ENCODE measurements around the gene ARAP2.

The ARAP2 gene

DNA sequence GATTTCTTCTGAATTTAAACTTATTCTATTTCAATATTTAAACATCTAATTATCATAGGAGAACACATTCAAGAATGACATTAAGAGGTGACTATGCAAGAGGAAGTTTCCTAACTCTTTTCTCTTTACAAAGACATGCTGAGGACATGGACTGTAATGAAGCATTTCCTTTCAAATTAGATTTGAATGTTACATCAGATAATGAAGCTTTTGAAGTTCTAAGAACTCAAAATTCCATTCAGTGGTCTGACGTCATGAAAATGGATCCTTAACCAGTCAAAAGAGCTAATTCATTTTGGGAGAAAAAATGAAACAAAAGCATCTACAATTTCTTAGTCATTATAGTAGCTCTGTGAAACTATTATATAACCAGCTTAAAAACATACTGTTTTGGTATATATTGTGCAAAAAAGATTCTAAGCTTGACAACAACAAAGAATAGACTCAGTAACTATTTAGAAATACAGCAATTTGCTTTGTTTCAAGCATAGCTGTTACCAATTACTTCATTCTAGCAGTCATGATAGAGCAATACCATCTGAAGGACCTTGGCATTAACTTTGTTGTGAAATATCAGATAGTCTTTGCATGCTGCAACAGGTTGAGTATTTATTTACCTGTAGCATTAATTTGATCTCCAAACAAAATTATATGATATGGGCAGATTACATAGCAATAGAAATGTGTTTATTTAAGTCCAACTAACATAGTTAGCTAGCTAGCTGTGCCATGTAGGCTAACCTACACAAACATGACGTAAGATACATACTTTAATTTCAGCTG lies 23.4 kb upstream of the ARAP2 start:
- no peaks in the 10 kb centered on the region for H3K79me1 ChIP-seq (ENCODE audit: low read depth, low read length)
- H3K23ac ChIP-seq (ENCODE audit: low read depth, low read length, poor library complexity): no peak overlapping the region
- H3K14ac ChIP-seq (ENCODE audit: low read length): no peak overlapping the region
- no peak overlapping the region for H2BK15ac ChIP-seq (ENCODE audit: low read length)
- H3K4ac ChIP-seq (ENCODE audit: low read length): no peak overlapping the region
- no peaks in the 10 kb centered on the region for H3K27me3 ChIP-seq (ENCODE audit: control insufficient read depth in 3 of 3, insufficient read depth in 3 of 3, low read depth in 1 of 3, low read length in 3 of 3)
- no peaks in the 10 kb centered on the region for H3K36me3 ChIP-seq (replicated peaks in 1 of 2; ENCODE audit: control insufficient read depth in 2 of 2, insufficient read depth in 2 of 2, low read length in 2 of 2)
- H3K27ac ChIP-seq (replicated peaks; ENCODE audit: low read length): no peak overlapping the region
- H2AK5ac ChIP-seq (ENCODE audit: low read depth, low read length): no peak overlapping the region
- no peaks in the 10 kb centered on the region for H3K9me3 ChIP-seq (replicated peaks in 1 of 2; ENCODE audit: control insufficient read depth in 2 of 2, insufficient read depth in 1 of 2, low read depth in 1 of 2, low read length in 2 of 2)
- H2BK5ac ChIP-seq (ENCODE audit: low read length): no peak overlapping the region
- no peak overlapping the region for H4K91ac ChIP-seq (ENCODE audit: low read depth, low read length, poor library complexity)
- H3K9ac ChIP-seq (ENCODE audit: low read depth, low read length, poor library complexity): no peak overlapping the region
- no peak overlapping the region for H2BK120ac ChIP-seq (ENCODE audit: low read depth, low read length)
- H2BK12ac ChIP-seq (ENCODE audit: low read length): no peak overlapping the region
- WGBS, 2 donors (ENCODE audit: extremely low coverage in 2 of 2, insufficient read length in 2 of 2, insufficient replicate concordance in 1 of 2): no CpG with 5 or more reads among the region's 2 CpGs
- no peak overlapping the region for H3K4me2 ChIP-seq (ENCODE audit: insufficient read depth, low read length, poor library complexity, severe bottlenecking)
- H3K4me3 ChIP-seq (ENCODE audit: low read length in 2 of 2): no peak overlapping the region
- H3K4me1 ChIP-seq (ENCODE audit: control insufficient read depth in 2 of 2, insufficient read depth in 1 of 2, low read depth in 1 of 2, low read length in 2 of 2): peaks cover 0 to 12% of the 10 kb centered on the region in 2 donors
- H2AFZ ChIP-seq (ENCODE audit: low read length): no peak overlapping the region
- no peak overlapping the region for H4K8ac ChIP-seq (ENCODE audit: low read depth, low read length)
- DNase-seq (ENCODE audit: low spot score): no peak
- H3K18ac ChIP-seq (ENCODE audit: low read length): no peak overlapping the region

- no peak overlapping the region for H4K91ac ChIP-seq (ENCODE audit: low read depth, low read length, poor library complexity)
- no peak overlapping the region for H2AK5ac ChIP-seq (ENCODE audit: low read depth, low read length)
- no peak overlapping the region for H2BK5ac ChIP-seq (ENCODE audit: low read length)
- H3K27me3 ChIP-seq (ENCODE audit: control insufficient read depth in 3 of 3, insufficient read depth in 3 of 3, low read depth in 1 of 3, low read length in 3 of 3): no peaks in the 10 kb centered on the region
- H3K79me1 ChIP-seq (ENCODE audit: low read depth, low read length): no peaks in the 10 kb centered on the region
- DNase-seq (ENCODE audit: low spot score): no peak
- no peaks in the 10 kb centered on the region for H3K36me3 ChIP-seq (replicated peaks in 1 of 2; ENCODE audit: control insufficient read depth in 2 of 2, insufficient read depth in 2 of 2, low read length in 2 of 2)
- H3K9me3 ChIP-seq (replicated peaks in 1 of 2; ENCODE audit: control insufficient read depth in 2 of 2, insufficient read depth in 1 of 2, low read depth in 1 of 2, low read length in 2 of 2): no peaks in the 10 kb centered on the region
- no CpG with 5 or more reads among the region's 2 CpGs for WGBS, 2 donors (ENCODE audit: extremely low coverage in 2 of 2, insufficient read length in 2 of 2, insufficient replicate concordance in 1 of 2)
- no peak overlapping the region for H3K9ac ChIP-seq (ENCODE audit: low read depth, low read length, poor library complexity)
- no peak overlapping the region for H3K23ac ChIP-seq (ENCODE audit: low read depth, low read length, poor library complexity)
- no peak overlapping the region for H2BK120ac ChIP-seq (ENCODE audit: low read depth, low read length)
- H2BK15ac ChIP-seq (ENCODE audit: low read length): no peak overlapping the region
- no peak overlapping the region for H3K14ac ChIP-seq (ENCODE audit: low read length)
- H3K4me2 ChIP-seq (ENCODE audit: insufficient read depth, low read length, poor library complexity, severe bottlenecking): no peak overlapping the region
- no peak overlapping the region for H4K8ac ChIP-seq (ENCODE audit: low read depth, low read length)
- H3K4ac ChIP-seq (ENCODE audit: low read length): no peak overlapping the region
- peaks cover 0 to 5% of the 10 kb centered on the region in 2 donors for H3K4me1 ChIP-seq (ENCODE audit: control insufficient read depth in 2 of 2, insufficient read depth in 1 of 2, low read depth in 1 of 2, low read length in 2 of 2)
- H3K4me3 ChIP-seq (ENCODE audit: low read length in 2 of 2): no peak overlapping the region
- H3K27ac ChIP-seq (replicated peaks; ENCODE audit: low read length): no peak overlapping the region
- no peak overlapping the region for H3K18ac ChIP-seq (ENCODE audit: low read length)
- H2AFZ ChIP-seq (ENCODE audit: low read length): peak overlapping the region; percentile 31
- no peak overlapping the region for H2BK12ac ChIP-seq (ENCODE audit: low read length)
Measured at GRCh38 chr4:36264207-36264826, 20.0 kb upstream of the ARAP2 start.

DNA sequence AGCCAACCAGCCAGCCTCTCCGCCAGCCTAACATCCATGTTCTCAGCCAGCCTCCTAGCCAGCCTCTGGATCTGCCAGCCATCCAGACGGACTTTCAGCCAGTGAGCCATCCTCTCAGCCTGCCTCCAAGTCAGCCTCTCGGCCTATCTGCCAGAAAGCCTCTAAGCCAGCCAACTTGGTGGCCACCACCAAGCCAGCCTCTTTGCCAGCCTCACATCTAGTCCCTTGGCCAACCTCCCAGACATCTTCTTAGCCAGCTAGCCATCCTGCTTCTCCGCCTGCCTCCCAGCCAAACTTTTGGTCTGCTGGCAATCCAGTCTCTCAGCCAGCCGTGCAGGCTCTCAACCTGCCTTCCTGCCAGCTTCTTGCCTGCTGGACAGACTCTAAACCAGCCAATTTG lies 16.4 kb upstream of the ARAP2 start:
- no peaks in the 10 kb centered on the region for H3K27me3 ChIP-seq (ENCODE audit: control insufficient read depth in 3 of 3, insufficient read depth in 3 of 3, low read depth in 1 of 3, low read length in 3 of 3)
- H3K9me3 ChIP-seq (replicated peaks in 1 of 2; ENCODE audit: control insufficient read depth in 2 of 2, insufficient read depth in 1 of 2, low read depth in 1 of 2, low read length in 2 of 2): no peaks in the 10 kb centered on the region
- DNase-seq (ENCODE audit: low spot score): no peak
- H2AK5ac ChIP-seq (ENCODE audit: low read depth, low read length): peak overlapping the region; percentile 74
- H2BK120ac ChIP-seq (ENCODE audit: low read depth, low read length): no peak overlapping the region
- H3K23ac ChIP-seq (ENCODE audit: low read depth, low read length, poor library complexity): no peak overlapping the region
- no peak overlapping the region for H3K4me2 ChIP-seq (ENCODE audit: insufficient read depth, low read length, poor library complexity, severe bottlenecking)
- H3K27ac ChIP-seq (replicated peaks; ENCODE audit: low read length): no peak overlapping the region
- no peaks in the 10 kb centered on the region for H3K79me1 ChIP-seq (ENCODE audit: low read depth, low read length)
- no CpG with 5 or more reads among the region's 5 CpGs for WGBS, 2 donors (ENCODE audit: extremely low coverage in 2 of 2, insufficient read length in 2 of 2, insufficient replicate concordance in 1 of 2)
- H2BK15ac ChIP-seq (ENCODE audit: low read length): no peak overlapping the region
- no peak overlapping the region for H3K9ac ChIP-seq (ENCODE audit: low read depth, low read length, poor library complexity)
- no peak overlapping the region for H3K4ac ChIP-seq (ENCODE audit: low read length)
- H3K4me3 ChIP-seq (ENCODE audit: low read length in 2 of 2): no peak overlapping the region
- no peak overlapping the region for H2BK12ac ChIP-seq (ENCODE audit: low read length)
- H3K36me3 ChIP-seq (replicated peaks in 1 of 2; ENCODE audit: control insufficient read depth in 2 of 2, insufficient read depth in 2 of 2, low read length in 2 of 2): no peaks in the 10 kb centered on the region
- no peak overlapping the region for H4K8ac ChIP-seq (ENCODE audit: low read depth, low read length)
- no peak overlapping the region for H2AFZ ChIP-seq (ENCODE audit: low read length)
- no peak overlapping the region for H4K91ac ChIP-seq (ENCODE audit: low read depth, low read length, poor library complexity)
- H3K18ac ChIP-seq (ENCODE audit: low read length): peak overlapping the region; percentile 64
- H2BK5ac ChIP-seq (ENCODE audit: low read length): no peak overlapping the region
- H3K4me1 ChIP-seq (ENCODE audit: control insufficient read depth in 2 of 2, insufficient read depth in 1 of 2, low read depth in 1 of 2, low read length in 2 of 2): peaks cover 1 to 7% of the 10 kb centered on the region in 2 donors
- no peak overlapping the region for H3K14ac ChIP-seq (ENCODE audit: low read length)

GRCh38 chr4:36256398-36256891 lies 12.1 kb upstream of the ARAP2 start:
- H2BK12ac ChIP-seq (ENCODE audit: low read length): no peak overlapping the region
- no peak overlapping the region for H4K8ac ChIP-seq (ENCODE audit: low read depth, low read length)
- H2AK5ac ChIP-seq (ENCODE audit: low read depth, low read length): no peak overlapping the region
- DNase-seq (ENCODE audit: low spot score): no peak
- H3K4me1 ChIP-seq (ENCODE audit: control insufficient read depth in 2 of 2, insufficient read depth in 1 of 2, low read depth in 1 of 2, low read length in 2 of 2): peaks cover 1 to 11% of the 10 kb centered on the region in 2 donors
- H3K36me3 ChIP-seq (replicated peaks in 1 of 2; ENCODE audit: control insufficient read depth in 2 of 2, insufficient read depth in 2 of 2, low read length in 2 of 2): no peaks in the 10 kb centered on the region
- no peak overlapping the region for H2BK15ac ChIP-seq (ENCODE audit: low read length)
- H3K9ac ChIP-seq (ENCODE audit: low read depth, low read length, poor library complexity): no peak overlapping the region
- H2BK120ac ChIP-seq (ENCODE audit: low read depth, low read length): no peak overlapping the region
- H3K4me2 ChIP-seq (ENCODE audit: insufficient read depth, low read length, poor library complexity, severe bottlenecking): no peak overlapping the region
- no peak overlapping the region for H3K14ac ChIP-seq (ENCODE audit: low read length)
- no peak overlapping the region for H2BK5ac ChIP-seq (ENCODE audit: low read length)
- no peak overlapping the region for H3K4ac ChIP-seq (ENCODE audit: low read length)
- no peak overlapping the region for H4K91ac ChIP-seq (ENCODE audit: low read depth, low read length, poor library complexity)
- no peak overlapping the region for H3K27ac ChIP-seq (replicated peaks; ENCODE audit: low read length)
- no peak overlapping the region for H3K18ac ChIP-seq (ENCODE audit: low read length)
- H3K23ac ChIP-seq (ENCODE audit: low read depth, low read length, poor library complexity): no peak overlapping the region
- no peaks in the 10 kb centered on the region for H3K27me3 ChIP-seq (ENCODE audit: control insufficient read depth in 3 of 3, insufficient read depth in 3 of 3, low read depth in 1 of 3, low read length in 3 of 3)
- H3K4me3 ChIP-seq (ENCODE audit: low read length in 2 of 2): no peak overlapping the region
- H3K9me3 ChIP-seq (replicated peaks in 1 of 2; ENCODE audit: control insufficient read depth in 2 of 2, insufficient read depth in 1 of 2, low read depth in 1 of 2, low read length in 2 of 2): no peaks in the 10 kb centered on the region
- no peaks in the 10 kb centered on the region for H3K79me1 ChIP-seq (ENCODE audit: low read depth, low read length)
- no CpG with 5 or more reads among the region's 6 CpGs for WGBS, 2 donors (ENCODE audit: extremely low coverage in 2 of 2, insufficient read length in 2 of 2, insufficient replicate concordance in 1 of 2)
- peak overlapping the region; percentile 81 for H2AFZ ChIP-seq (ENCODE audit: low read length)
